ENCODE results near the gene PURA.

- TF ChIP-seq CTCF (IDR thresholded peaks at IDR 0.05; ENCODE audit: low read depth, low read length, poor library complexity, severe bottlenecking), result no peak
- TF ChIP-seq EZH2phosphoT487 (IDR thresholded peaks at IDR 0.05; ENCODE audit: borderline replicate concordance, low read length), result no peak
Observed at GRCh38 chr5:140142856-140143255, 28.9 kb downstream of the PURA start.

Data from DOHH2 (cell line).